H9 (cell line): ENCODE data around the gene MICOS13. TPM values are rescaled to one million over a fixed set of nuclear protein-coding genes. Genes with fewer than 3 reads are reported as not detected.

ENCODE experiments used
- DNase-seq: peaks from one replicate; pipeline ENCODE4 v3.0.0-alpha.2; 2017
- H2AFZ ChIP-seq: one replicate; pipeline ENCODE4 v1.6.1; 2013; ENCODE audit warnings: mild to moderate bottlenecking, low read length, control low read depth, moderate library complexity
- H2AK5ac ChIP-seq: 2 replicates; pipeline ENCODE4 v1.6.1; 2013; ENCODE audit warnings: low read length, control low read depth, mixed read lengths; ENCODE audit not compliant: insufficient read length
- H2BK120ac ChIP-seq: one replicate; pipeline ENCODE4 v1.6.1; 2013; ENCODE audit warnings: low read depth, mild to moderate bottlenecking, low read length, control low read depth, inconsistent platforms; ENCODE audit not compliant: poor library complexity, severe bottlenecking
- H2BK12ac ChIP-seq: 2 replicates; pipeline ENCODE4 v1.6.1; 2013; ENCODE audit warnings: low read length, control low read depth, mixed read lengths, low read depth; ENCODE audit not compliant: insufficient read length
- H2BK15ac ChIP-seq: 2 replicates; pipeline ENCODE4 v1.6.1; 2013; ENCODE audit warnings: low read depth, low read length, control low read depth
- H2BK20ac ChIP-seq: one replicate; pipeline ENCODE4 v1.6.1; 2013; ENCODE audit warnings: low read depth, mild to moderate bottlenecking, low read length, control low read depth, inconsistent platforms; ENCODE audit not compliant: poor library complexity, severe bottlenecking
- H2BK5ac ChIP-seq: 2 replicates; pipeline ENCODE4 v1.6.1; 2013; ENCODE audit warnings: low read length, control low read depth, mixed read lengths; ENCODE audit not compliant: insufficient read length
- H3K14ac ChIP-seq: 2 replicates; pipeline ENCODE4 v1.6.1; 2013; ENCODE audit warnings: low read length, control low read depth; ENCODE audit not compliant: insufficient read depth
- H3K18ac ChIP-seq: 2 replicates; pipeline ENCODE4 v1.6.1; 2013; ENCODE audit warnings: low read depth, mild to moderate bottlenecking, mixed read lengths, low read length, control low read depth; ENCODE audit not compliant: insufficient read length
- H3K23ac ChIP-seq: 2 replicates; pipeline ENCODE4 v1.6.1; 2013; ENCODE audit warnings: low read length, control low read depth, mixed read lengths, low read depth; ENCODE audit not compliant: insufficient read length
- H3K23me2 ChIP-seq: 2 replicates; pipeline ENCODE4 v1.6.1; 2013; ENCODE audit warnings: low read depth, mild to moderate bottlenecking, mixed read lengths, low read length, control low read depth; ENCODE audit not compliant: insufficient read length, poor library complexity, severe bottlenecking
- H3K27ac ChIP-seq: 2 replicates; pipeline ENCODE4 v1.5.1; 2013; ENCODE audit warnings: low read length, control low read depth, mixed read lengths, low read depth; ENCODE audit not compliant: insufficient read length
- H3K27me3 ChIP-seq: 2 replicates; pipeline ENCODE4 v1.6.1; 2013; ENCODE audit warnings: low read length, control low read depth, inconsistent platforms; ENCODE audit not compliant: insufficient read depth
- H3K4ac ChIP-seq: 2 replicates; pipeline ENCODE4 v1.6.1; 2013; ENCODE audit warnings: low read depth, mild to moderate bottlenecking, control low read depth, inconsistent platforms, low read length, moderate library complexity
- H3K4me1 ChIP-seq: 2 replicates; pipeline ENCODE4 v1.6.1; 2013; ENCODE audit warnings: low read length, control low read depth, inconsistent platforms; ENCODE audit not compliant: insufficient read depth
- H3K4me2 ChIP-seq: 2 replicates; pipeline ENCODE4 v1.6.1; 2013; ENCODE audit warnings: low read length, control low read depth, mixed read lengths; ENCODE audit not compliant: insufficient read length, insufficient read depth
- H3K56ac ChIP-seq: 2 replicates; pipeline ENCODE4 v1.6.1; 2013; ENCODE audit warnings: low read depth, mild to moderate bottlenecking, mixed read lengths, low read length, control low read depth; ENCODE audit not compliant: insufficient read length
- H3K79me1 ChIP-seq: 2 replicates; pipeline ENCODE4 v1.6.1; 2013; ENCODE audit warnings: low read depth, mild to moderate bottlenecking, moderate library complexity, low read length, control low read depth, inconsistent platforms; ENCODE audit not compliant: insufficient read depth, poor library complexity, severe bottlenecking
- H3K79me2 ChIP-seq: 2 replicates; pipeline ENCODE4 v1.6.1; 2013; ENCODE audit warnings: low read length, control low read depth, inconsistent platforms; ENCODE audit not compliant: insufficient read depth
- H3K9ac ChIP-seq: 2 replicates; pipeline ENCODE4 v1.6.1; 2013; ENCODE audit warnings: low read length, control low read depth, mixed read lengths; ENCODE audit not compliant: insufficient read length; ENCODE audit errors: extremely low read depth
- H3K9me3 ChIP-seq: one replicate; pipeline ENCODE4 v1.6.1; 2013; ENCODE audit warnings: low read depth, low read length, inconsistent platforms; ENCODE audit not compliant: control insufficient read depth
- H3T11ph ChIP-seq: one replicate; pipeline ENCODE4 v1.6.1; 2013; ENCODE audit warnings: mild to moderate bottlenecking, low read length, control low read depth, inconsistent platforms
- H4K20me1 ChIP-seq: one replicate; pipeline ENCODE4 v1.6.1; 2013; ENCODE audit not compliant: control insufficient read depth, insufficient read length, insufficient read depth
- H4K5ac ChIP-seq: 2 replicates; pipeline ENCODE4 v1.6.1; 2013; ENCODE audit warnings: low read depth, mild to moderate bottlenecking, mixed read lengths, low read length, control low read depth; ENCODE audit not compliant: insufficient read length
- H4K8ac ChIP-seq: replicated peaks from 2 replicates; pipeline ENCODE4 v1.6.1; 2013; ENCODE audit warnings: low read length, control low read depth, mixed read lengths, low read depth; ENCODE audit not compliant: insufficient read length
- H4K91ac ChIP-seq: 2 replicates; pipeline ENCODE4 v1.6.1; 2013; ENCODE audit warnings: low read depth, mild to moderate bottlenecking, moderate library complexity, mixed read lengths, low read length, control low read depth; ENCODE audit not compliant: insufficient read length
- H3K27ac Mint-ChIP-seq, 3 experiments: 2 replicates in 2 of 3; 3 replicates in 1 of 3; pipeline ENCODE4 v1.8.0; 2020 to 2021; ENCODE audit warnings: mixed read lengths in 3 of 3, mild to moderate bottlenecking in 1 of 3, moderate library complexity in 1 of 3
- H3K27me3 Mint-ChIP-seq: 2 replicates; pipeline ENCODE4 v1.8.0; 2021; ENCODE audit warnings: low read depth, mild to moderate bottlenecking, moderate library complexity, mixed read lengths
- H3K36me3 Mint-ChIP-seq, 3 experiments: 2 replicates in 2 of 3; 3 replicates in 1 of 3; pipeline ENCODE4 v1.8.0; 2020 to 2021; ENCODE audit warnings: low read depth in 3 of 3, mixed read lengths in 3 of 3; ENCODE audit not compliant: insufficient read depth in 1 of 3
- H3K4me1 Mint-ChIP-seq, 2 experiments: 2 replicates each; pipeline ENCODE4 v1.8.0; 2020; ENCODE audit warnings: mixed read lengths in 2 of 2
- H3K4me3 Mint-ChIP-seq, 2 experiments: 2 replicates in 1 of 2; 3 replicates in 1 of 2; pipeline ENCODE4 v1.8.0; 2020 to 2021; ENCODE audit warnings: mild to moderate bottlenecking in 2 of 2, mixed read lengths in 2 of 2, moderate library complexity in 1 of 2
- H3K9me3 Mint-ChIP-seq, 2 experiments: 2 replicates in 1 of 2; 3 replicates in 1 of 2; pipeline ENCODE4 v1.8.0; 2020; ENCODE audit warnings: mild to moderate bottlenecking in 2 of 2, mixed read lengths in 2 of 2, moderate library complexity in 1 of 2
- WGBS: extraction: QIAGEN DNeasy Blood & Tissue Kit; methylation state at CpG from one replicate; pipeline ENCODE4 v1.1.7; 2013; ENCODE audit warnings: missing lambda C conversion rate, low lambda C conversion rate, mixed read lengths; ENCODE audit not compliant: insufficient read length; ENCODE audit errors: extremely low coverage; 5-methylcytosine and 5-hydroxymethylcytosine counted together
- total RNA-seq: library from RNA; stranded (reverse); gene quantifications from 2 replicates; pipeline ENCODE4 v1.2.1, GENCODE V29; 2021
- TF ChIP-seq, protein P1 (sequence below): fragments of 200-600 bp; sonication (generic); conservative IDR thresholded peaks from 3 replicates; pipeline ENCODE4 v1.8.0; 2021; ENCODE audit warnings: antibody characterized with exemption, mild to moderate bottlenecking

MICOS13 gene
- total RNA-seq, 1 experiment from 2014 or later, result 23.8 TPM

DNA sequence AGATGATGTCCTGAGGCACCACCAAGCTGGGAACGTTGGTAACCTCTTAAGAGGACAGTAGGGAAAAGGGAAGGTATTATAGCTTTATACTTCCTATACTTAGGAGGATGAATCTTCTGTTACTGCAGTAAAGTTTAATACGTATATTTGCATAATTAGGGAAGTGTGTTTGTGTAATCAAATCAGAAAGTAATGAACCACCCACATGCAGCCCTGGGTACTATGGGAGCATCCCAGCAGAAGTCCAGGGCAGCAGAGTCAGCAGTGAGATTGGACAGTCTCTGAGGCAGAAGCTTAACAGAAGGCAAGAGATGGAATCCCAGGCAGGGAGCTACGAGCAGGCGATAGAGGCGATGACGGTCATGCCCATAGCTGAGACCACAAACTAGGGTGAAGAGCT, 44.9 kb downstream of the MICOS13 start:
- Mint-ChIP-seq H3K27me3 (no peaks in the 10 kb centered on the region), H3K27ac (peak overlapping the region in 2 of 3 experiments; percentile 44 to 71; a peak in 4 of 7 replicates), H3K36me3 (peaks cover 3 to 31% (median 27%) of the 10 kb centered on the region in 3 experiments; a peak in 5 of 7 replicates), H3K4me3 (no peak overlapping the region), H3K4me1 (peaks cover 0 to 2% of the 10 kb centered on the region in 2 experiments; a peak in 3 of 4 replicates), H3K9me3 (no peaks in the 10 kb centered on the region)
- no peak overlapping the region for H2BK15ac ChIP-seq
- no peak overlapping the region for H3K23ac ChIP-seq
- H3K79me2 ChIP-seq, result peaks cover 36% of the 10 kb centered on the region; the same call in 1 of the 2 replicates
- TF ChIP-seq, protein P1, sequence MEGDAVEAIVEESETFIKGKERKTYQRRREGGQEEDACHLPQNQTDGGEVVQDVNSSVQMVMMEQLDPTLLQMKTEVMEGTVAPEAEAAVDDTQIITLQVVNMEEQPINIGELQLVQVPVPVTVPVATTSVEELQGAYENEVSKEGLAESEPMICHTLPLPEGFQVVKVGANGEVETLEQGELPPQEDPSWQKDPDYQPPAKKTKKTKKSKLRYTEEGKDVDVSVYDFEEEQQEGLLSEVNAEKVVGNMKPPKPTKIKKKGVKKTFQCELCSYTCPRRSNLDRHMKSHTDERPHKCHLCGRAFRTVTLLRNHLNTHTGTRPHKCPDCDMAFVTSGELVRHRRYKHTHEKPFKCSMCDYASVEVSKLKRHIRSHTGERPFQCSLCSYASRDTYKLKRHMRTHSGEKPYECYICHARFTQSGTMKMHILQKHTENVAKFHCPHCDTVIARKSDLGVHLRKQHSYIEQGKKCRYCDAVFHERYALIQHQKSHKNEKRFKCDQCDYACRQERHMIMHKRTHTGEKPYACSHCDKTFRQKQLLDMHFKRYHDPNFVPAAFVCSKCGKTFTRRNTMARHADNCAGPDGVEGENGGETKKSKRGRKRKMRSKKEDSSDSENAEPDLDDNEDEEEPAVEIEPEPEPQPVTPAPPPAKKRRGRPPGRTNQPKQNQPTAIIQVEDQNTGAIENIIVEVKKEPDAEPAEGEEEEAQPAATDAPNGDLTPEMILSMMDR, result no peak
- H3K4me1 ChIP-seq, result no peaks in the 10 kb centered on the region
- no peak overlapping the region for H3K4me2 ChIP-seq
- no peak overlapping the region for H2BK5ac ChIP-seq
- no peak overlapping the region for H2BK20ac ChIP-seq
- H2BK12ac ChIP-seq, result no peak overlapping the region
- no peaks in the 10 kb centered on the region for H4K20me1 ChIP-seq
- no peak overlapping the region for H4K91ac ChIP-seq
- no peak overlapping the region for H3K27ac ChIP-seq
- H3K18ac ChIP-seq, result no peak overlapping the region
- no peak overlapping the region for H3K56ac ChIP-seq
- no peaks in the 10 kb centered on the region for H3K9me3 ChIP-seq
- no peak overlapping the region for H2BK120ac ChIP-seq
- H3K9ac ChIP-seq, result no peak overlapping the region
- H2AK5ac ChIP-seq, result no peak overlapping the region
- no peak overlapping the region for H3K14ac ChIP-seq
- WGBS, result no CpG with 5 or more reads among the region's 6 CpGs
- H3K27me3 ChIP-seq, result no peaks in the 10 kb centered on the region
- H3K23me2 ChIP-seq, result no peaks in the 10 kb centered on the region
- DNase-seq, result no peak
- no peak overlapping the region for H4K8ac ChIP-seq
- H4K5ac ChIP-seq, result no peak overlapping the region
- peaks cover 16% of the 10 kb centered on the region for H3K79me1 ChIP-seq
- no peak overlapping the region for H2AFZ ChIP-seq
- no peak overlapping the region for H3T11ph ChIP-seq
- no peak overlapping the region for H3K4ac ChIP-seq
